ENCODE data around the gene BRD7. TPM values are rescaled to one million over a fixed set of nuclear protein-coding genes. Genes with fewer than 3 reads are reported as not detected.

BRD7 gene
- polyA plus RNA-seq, 1 donor from 2014 or later: 32.0 TPM

- Mint-ChIP-seq H3K27me3 (no peaks in the 10 kb centered on the region), H3K27ac (no peak overlapping the region), H3K36me3 (no peaks in the 10 kb centered on the region), H3K4me3 (no peak overlapping the region), H3K4me1 (peaks cover 0 to 2% (median 0%) of the 10 kb centered on the region in 3 donors), H3K9me3 (no peaks in the 10 kb centered on the region)
Observed at GRCh38 chr16:50302472-50303005, 66.2 kb downstream of the BRD7 start.

GRCh38 chr16:50301626-50302471 is 66.9 kb downstream of the BRD7 start:
- H3K4me3 Mint-ChIP-seq: no peak overlapping the region
- H3K27me3 Mint-ChIP-seq: no peaks in the 10 kb centered on the region
- no peaks in the 10 kb centered on the region for H3K9me3 Mint-ChIP-seq
- peaks cover 0 to 2% (median 0%) of the 10 kb centered on the region in 3 donors for H3K4me1 Mint-ChIP-seq
- no peaks in the 10 kb centered on the region for H3K36me3 Mint-ChIP-seq
- H3K27ac Mint-ChIP-seq: no peak overlapping the region

GRCh38 chr16:50300942-50301625 is 67.7 kb downstream of the BRD7 start:
- H3K36me3 Mint-ChIP-seq: no peaks in the 10 kb centered on the region
- no peak overlapping the region for H3K27ac Mint-ChIP-seq

GRCh38 chr16:50299508-50300105 is 69.2 kb downstream of the BRD7 start:
- H3K36me3 Mint-ChIP-seq: no peaks in the 10 kb centered on the region
- H3K9me3 Mint-ChIP-seq: no peaks in the 10 kb centered on the region
- H3K27me3 Mint-ChIP-seq: no peaks in the 10 kb centered on the region
- H3K27ac Mint-ChIP-seq: no peak overlapping the region
- H3K4me1 Mint-ChIP-seq: peaks cover 0 to 2% (median 1%) of the 10 kb centered on the region in 3 donors
- H3K4me3 Mint-ChIP-seq: no peak overlapping the region

More at GRCh38 chr16:50300942-50301625, 67.7 kb downstream of the BRD7 start:
- H3K27me3 Mint-ChIP-seq: no peaks in the 10 kb centered on the region
- no peak overlapping the region for H3K4me3 Mint-ChIP-seq
- no peaks in the 10 kb centered on the region for H3K9me3 Mint-ChIP-seq
- H3K4me1 Mint-ChIP-seq: peaks cover 0 to 2% (median 0%) of the 10 kb centered on the region in 3 donors

GRCh38 chr16:50298591-50299507 is 69.9 kb downstream of the BRD7 start:
- Mint-ChIP-seq H3K27ac (peak overlapping the region in 1 of 3 donors; percentile 50), H3K4me1 (peaks cover 0 to 3% (median 2%) of the 10 kb centered on the region in 3 donors), H3K4me3 (no peak overlapping the region), H3K27me3 (no peaks in the 10 kb centered on the region), H3K9me3 (no peaks in the 10 kb centered on the region), H3K36me3 (no peaks in the 10 kb centered on the region)

- H3K27ac Mint-ChIP-seq: peak overlapping the region in 2 of 3 donors; percentile 24 to 50
Observed at GRCh38 chr16:50298075-50298460, 70.7 kb downstream of the BRD7 start.

GRCh38 chr16:50297301-50298074 is 71.3 kb downstream of the BRD7 start:
- no peaks in the 10 kb centered on the region for H3K9me3 Mint-ChIP-seq
- peak overlapping the region in 1 of 3 donors; percentile 50 for H3K27ac Mint-ChIP-seq
- no peak overlapping the region for H3K4me3 Mint-ChIP-seq
- peaks cover 0 to 3% (median 2%) of the 10 kb centered on the region in 3 donors for H3K4me1 Mint-ChIP-seq
- H3K36me3 Mint-ChIP-seq: no peaks in the 10 kb centered on the region
- no peaks in the 10 kb centered on the region for H3K27me3 Mint-ChIP-seq

More at GRCh38 chr16:50298075-50298460, 70.7 kb downstream of the BRD7 start:
- Mint-ChIP-seq H3K4me1 (peaks cover 0 to 3% (median 2%) of the 10 kb centered on the region in 3 donors), H3K9me3 (no peaks in the 10 kb centered on the region), H3K27me3 (no peaks in the 10 kb centered on the region), H3K4me3 (no peak overlapping the region), H3K36me3 (no peaks in the 10 kb centered on the region)

GRCh38 chr16:50296807-50297206 is 72.0 kb downstream of the BRD7 start:
- Mint-ChIP-seq H3K27me3 (no peaks in the 10 kb centered on the region), H3K27ac (no peak overlapping the region), H3K36me3 (no peaks in the 10 kb centered on the region), H3K9me3 (no peaks in the 10 kb centered on the region), H3K4me3 (no peak overlapping the region), H3K4me1 (peaks cover 0 to 3% (median 2%) of the 10 kb centered on the region in 3 donors)

GRCh38 chr16:50295541-50296132 is 73.2 kb downstream of the BRD7 start:
- Mint-ChIP-seq H3K36me3 (no peaks in the 10 kb centered on the region), H3K27me3 (no peaks in the 10 kb centered on the region), H3K4me1 (peaks cover 0 to 3% (median 2%) of the 10 kb centered on the region in 3 donors), H3K9me3 (no peaks in the 10 kb centered on the region), H3K27ac (no peak overlapping the region), H3K4me3 (peak overlapping the region in 1 of 4 donors; percentile 2)

GRCh38 chr16:50294955-50295354 is 73.8 kb downstream of the BRD7 start:
- no peak overlapping the region for H3K4me3 Mint-ChIP-seq
- no peak overlapping the region for H3K27ac Mint-ChIP-seq
- no peaks in the 10 kb centered on the region for H3K36me3 Mint-ChIP-seq
- no peaks in the 10 kb centered on the region for H3K9me3 Mint-ChIP-seq
- peaks cover 0 to 3% (median 2%) of the 10 kb centered on the region in 3 donors for H3K4me1 Mint-ChIP-seq
- H3K27me3 Mint-ChIP-seq: no peaks in the 10 kb centered on the region

GRCh38 chr16:50293994-50294855 is 74.6 kb downstream of the BRD7 start:
- Mint-ChIP-seq H3K27me3 (no peaks in the 10 kb centered on the region), H3K27ac (peak overlapping the region in 2 of 3 donors; percentile 13 to 31), H3K4me1 (peaks cover 0 to 3% (median 2%) of the 10 kb centered on the region in 3 donors), H3K36me3 (no peaks in the 10 kb centered on the region), H3K4me3 (no peak overlapping the region), H3K9me3 (no peaks in the 10 kb centered on the region)

- no peaks in the 10 kb centered on the region for H3K36me3 Mint-ChIP-seq
- no peak overlapping the region for H3K27ac Mint-ChIP-seq
- H3K27me3 Mint-ChIP-seq: no peaks in the 10 kb centered on the region
- peak overlapping the region in 1 of 4 donors; percentile 80 for H3K4me3 Mint-ChIP-seq
- no peaks in the 10 kb centered on the region for H3K9me3 Mint-ChIP-seq
- peaks cover 0 to 6% (median 2%) of the 10 kb centered on the region in 3 donors for H3K4me1 Mint-ChIP-seq
Observed at GRCh38 chr16:50293041-50293783, 75.6 kb downstream of the BRD7 start.

All from IgD-negative memory B cell (primary cell).